T-helper 2 cell treated with Interferon-gamma antibody and Interleukin-4, amounts not matched to agents 5 μg/mL and 100 μg/mL, for 36 hours (primary cell): ENCODE results near the gene SEMA5A.

Experiments
- DNase-seq: peaks from one replicate; pipeline ENCODE4 v3.0.0; 2021; ENCODE audit warnings: low spot score
- H3K27ac Mint-ChIP-seq: one replicate; pipeline ENCODE4 v1.8.0; 2021; ENCODE audit warnings: mild to moderate bottlenecking, mixed read lengths
- H3K27me3 Mint-ChIP-seq: one replicate; pipeline ENCODE4 v1.8.0; 2021; ENCODE audit warnings: low read depth, mixed read lengths
- H3K36me3 Mint-ChIP-seq: one replicate; pipeline ENCODE4 v1.8.0; 2021; ENCODE audit warnings: low read depth, mixed read lengths
- H3K4me1 Mint-ChIP-seq: one replicate; pipeline ENCODE4 v1.8.0; 2021; ENCODE audit warnings: low read depth, mixed read lengths
- H3K4me3 Mint-ChIP-seq: one replicate; pipeline ENCODE4 v1.8.0; 2022; ENCODE audit warnings: mild to moderate bottlenecking, moderate library complexity, mixed read lengths
- H3K9me3 Mint-ChIP-seq: one replicate; pipeline ENCODE4 v1.8.0; 2021; ENCODE audit warnings: mixed read lengths

The SEMA5A gene

DNA sequence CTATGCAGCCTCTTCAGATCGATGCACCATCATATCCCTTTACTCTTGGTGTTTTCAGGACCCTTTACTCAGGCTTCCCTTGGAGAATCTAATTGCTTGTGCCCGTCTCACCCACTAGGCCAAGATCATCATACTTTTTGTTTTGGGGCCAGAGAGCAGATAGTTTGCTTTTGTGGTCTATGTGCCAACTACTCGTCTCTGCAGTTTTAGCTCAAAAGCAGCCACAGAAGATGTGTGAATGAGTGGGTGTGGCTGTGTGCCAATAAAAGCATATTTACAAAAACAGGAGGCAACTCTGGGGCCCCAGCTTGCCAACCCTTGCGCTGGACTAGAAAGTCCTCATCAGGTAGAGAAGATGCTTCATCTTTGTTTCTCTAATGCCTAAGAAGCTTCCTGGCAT, 216.8 kb downstream of the SEMA5A start:
- no peak for DNase-seq
- no peaks in the 10 kb centered on the region for H3K36me3 Mint-ChIP-seq
- H3K9me3 Mint-ChIP-seq = peaks cover 15% of the 10 kb centered on the region
- no peak overlapping the region for H3K27ac Mint-ChIP-seq
- H3K4me1 Mint-ChIP-seq = no peaks in the 10 kb centered on the region
- no peaks in the 10 kb centered on the region for H3K27me3 Mint-ChIP-seq
- no peak overlapping the region for H3K4me3 Mint-ChIP-seq

DNA sequence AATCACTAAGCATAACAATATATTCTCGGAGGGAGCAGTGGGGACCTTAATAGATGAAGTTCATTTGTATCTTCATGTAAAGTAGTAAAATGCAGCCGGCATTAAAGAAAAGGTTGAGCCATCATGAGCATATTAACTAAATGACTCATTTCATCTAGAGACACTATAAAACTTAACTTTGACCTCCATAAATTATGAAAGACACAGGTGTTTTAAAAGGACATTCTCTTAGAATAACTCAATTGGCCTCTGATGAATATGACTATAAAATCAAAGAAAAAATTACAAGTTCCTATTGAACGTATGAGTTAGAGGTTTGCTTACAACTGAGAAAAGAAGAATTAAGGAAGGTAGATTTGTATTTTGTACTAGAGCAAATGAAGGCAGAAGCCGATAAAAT, 220.3 kb downstream of the SEMA5A start:
- no peak overlapping the region for H3K4me3 Mint-ChIP-seq
- no peaks in the 10 kb centered on the region for H3K36me3 Mint-ChIP-seq
- no peaks in the 10 kb centered on the region for H3K4me1 Mint-ChIP-seq
- H3K9me3 Mint-ChIP-seq = peaks cover 15% of the 10 kb centered on the region
- no peaks in the 10 kb centered on the region for H3K27me3 Mint-ChIP-seq
- no peak for DNase-seq
- H3K27ac Mint-ChIP-seq = no peak overlapping the region

DNA sequence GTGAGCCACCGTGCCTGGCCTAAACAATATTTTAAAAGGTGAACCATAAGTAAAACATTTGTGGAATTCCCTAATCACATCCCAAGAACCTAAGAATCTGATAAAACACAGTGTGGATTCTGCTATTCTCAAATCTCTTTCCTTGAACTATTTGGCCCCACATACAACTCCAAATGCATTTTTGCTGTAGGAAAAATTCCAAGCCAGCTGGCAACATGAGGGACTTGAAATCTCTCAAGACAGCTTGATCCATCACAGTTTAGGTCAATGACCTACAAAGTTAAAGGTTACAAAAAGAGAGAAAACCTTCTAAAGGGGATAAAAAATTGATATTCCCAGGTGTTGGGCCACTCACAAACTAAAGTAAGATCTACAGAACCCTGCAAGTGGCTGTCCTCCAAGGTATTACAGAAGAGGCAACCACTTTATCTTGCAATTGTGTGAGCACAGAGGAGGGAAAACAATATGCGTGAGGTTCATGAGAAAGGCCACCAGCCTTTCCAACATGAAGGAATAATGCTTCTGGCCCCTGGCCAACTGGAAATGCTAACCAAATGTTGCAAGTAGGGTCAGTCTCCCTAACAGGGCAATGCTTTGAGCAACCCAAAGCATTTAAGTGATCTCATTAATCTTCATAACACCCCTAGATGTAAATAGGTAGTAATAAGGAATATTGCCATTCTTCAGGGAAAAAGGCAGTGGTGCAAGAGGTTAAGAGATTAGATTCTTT, 221.4 kb downstream of the SEMA5A start:
- no peak for DNase-seq
- Mint-ChIP-seq H3K4me1 (no peaks in the 10 kb centered on the region), H3K36me3 (no peaks in the 10 kb centered on the region)

DNA sequence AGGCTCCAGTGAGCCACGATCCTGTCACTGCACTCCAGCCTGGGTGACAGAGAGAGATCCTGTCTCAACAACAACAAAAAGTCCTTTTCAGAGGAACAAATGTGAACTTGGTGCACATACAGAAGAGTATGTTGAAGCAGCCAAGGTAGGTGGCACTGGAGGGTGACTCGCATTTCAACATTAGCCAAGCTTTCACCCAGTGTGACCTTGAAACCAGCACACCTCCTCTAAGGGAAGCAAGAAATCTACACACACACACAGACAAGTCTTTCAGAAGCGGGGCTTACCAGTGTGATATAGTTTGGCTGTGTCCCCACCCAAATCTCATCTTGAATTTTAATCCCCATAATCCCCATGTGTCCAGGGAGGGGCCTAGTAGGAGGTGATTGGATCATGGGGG, 225.2 kb downstream of the SEMA5A start:
- Mint-ChIP-seq H3K27me3 (no peaks in the 10 kb centered on the region), H3K36me3 (no peaks in the 10 kb centered on the region), H3K27ac (no peak overlapping the region), H3K4me1 (no peaks in the 10 kb centered on the region), H3K9me3 (peaks cover 4% of the 10 kb centered on the region), H3K4me3 (no peak overlapping the region)
- DNase-seq = no peak

More for the DNA sequence above, 221.4 kb downstream of the SEMA5A start:
- Mint-ChIP-seq H3K9me3 (peaks cover 12% of the 10 kb centered on the region), H3K27me3 (no peaks in the 10 kb centered on the region), H3K27ac (no peak overlapping the region), H3K4me3 (no peak overlapping the region)

DNA sequence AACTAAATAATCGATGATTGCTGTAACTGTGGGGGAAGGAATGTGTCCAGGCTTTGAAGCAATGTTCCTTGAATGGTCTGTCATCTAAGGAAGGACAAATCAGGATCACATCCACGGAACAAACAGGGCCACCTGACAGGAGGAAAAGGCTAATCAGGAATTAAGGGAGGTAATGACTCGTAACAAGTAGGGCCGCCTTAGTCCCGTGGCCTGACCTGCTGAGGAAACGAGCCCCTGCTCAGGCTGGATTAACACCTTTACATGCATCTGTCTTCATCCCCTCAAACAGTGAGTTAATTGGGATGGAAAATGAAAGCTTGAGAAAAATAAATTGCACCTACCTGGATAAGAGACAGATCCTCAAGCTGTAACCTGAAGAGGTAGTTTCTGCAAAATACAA, 227.8 kb downstream of the SEMA5A start:
- Mint-ChIP-seq H3K36me3 (no peaks in the 10 kb centered on the region), H3K4me1 (no peaks in the 10 kb centered on the region), H3K27ac (no peak overlapping the region)

DNA sequence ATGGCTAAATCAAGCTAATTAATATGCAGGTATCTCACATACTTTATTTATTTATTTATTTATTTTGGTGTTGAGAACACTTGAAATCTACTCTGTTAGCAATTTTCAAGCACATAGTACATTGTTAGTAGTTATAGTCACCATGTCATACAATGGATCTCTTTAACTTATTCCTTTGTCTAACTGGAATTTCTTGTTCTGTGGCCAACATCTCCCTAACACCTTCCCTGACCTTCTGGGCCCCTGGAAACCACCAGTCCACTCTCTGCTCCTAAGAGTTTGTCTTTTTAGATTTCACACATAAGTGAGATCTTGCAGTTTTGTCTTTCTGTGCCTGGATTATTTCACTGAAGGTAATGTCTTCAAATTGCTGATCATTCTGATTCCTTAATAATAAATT, 229.1 kb downstream of the SEMA5A start:
- H3K9me3 Mint-ChIP-seq = no peaks in the 10 kb centered on the region

More for the DNA sequence above, 227.8 kb downstream of the SEMA5A start:
- Mint-ChIP-seq H3K4me3 (no peak overlapping the region), H3K27me3 (no peaks in the 10 kb centered on the region), H3K9me3 (no peaks in the 10 kb centered on the region)
- no peak for DNase-seq

DNA sequence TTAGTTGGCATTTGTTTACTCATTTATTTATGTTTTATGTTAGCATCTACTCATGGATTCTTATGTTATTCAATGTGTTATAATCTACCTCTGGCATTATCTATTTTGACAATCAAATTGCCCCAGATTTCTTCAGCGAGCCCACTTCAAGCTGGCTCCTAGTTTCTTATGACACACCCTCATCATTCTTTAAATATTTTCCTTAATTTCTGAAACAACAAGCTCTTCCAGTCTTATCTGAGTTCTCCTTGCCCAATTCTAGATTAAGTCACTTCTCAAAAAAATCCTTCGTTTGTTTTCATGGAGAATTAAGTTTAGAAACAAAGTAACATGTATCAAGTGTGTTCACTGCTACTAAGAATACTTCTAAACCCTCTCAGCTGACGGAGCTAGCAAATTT, 229.8 kb downstream of the SEMA5A start:
- Mint-ChIP-seq H3K36me3 (no peaks in the 10 kb centered on the region), H3K9me3 (peaks cover 3% of the 10 kb centered on the region), H3K4me3 (no peak overlapping the region), H3K27me3 (no peaks in the 10 kb centered on the region), H3K27ac (no peak overlapping the region), H3K4me1 (no peaks in the 10 kb centered on the region)
- DNase-seq = no peak

More for the DNA sequence above, 229.1 kb downstream of the SEMA5A start:
- H3K27me3 Mint-ChIP-seq = no peaks in the 10 kb centered on the region
- no peak for DNase-seq
- H3K4me1 Mint-ChIP-seq = no peaks in the 10 kb centered on the region
- no peak overlapping the region for H3K27ac Mint-ChIP-seq
- no peak overlapping the region for H3K4me3 Mint-ChIP-seq
- H3K36me3 Mint-ChIP-seq = no peaks in the 10 kb centered on the region

DNA sequence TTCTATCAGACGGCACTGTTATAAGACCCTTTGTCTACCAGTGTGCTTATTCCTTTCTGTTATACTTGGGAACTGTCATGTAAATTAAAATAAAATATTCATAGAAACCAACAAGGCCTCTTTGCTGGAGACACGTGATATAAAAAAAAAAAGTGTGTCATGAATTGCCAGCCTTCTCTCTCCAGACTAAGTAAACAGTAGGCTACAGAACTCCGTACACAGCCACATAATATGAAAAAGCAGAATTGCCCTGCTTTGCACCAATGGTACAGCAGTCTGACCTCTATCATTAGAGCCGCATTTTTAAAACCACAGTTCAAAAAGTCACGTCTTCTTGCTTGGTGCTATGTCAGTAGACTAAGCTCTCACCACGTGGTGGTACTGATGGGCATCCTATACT, 231.3 kb downstream of the SEMA5A start:
- Mint-ChIP-seq H3K27me3 (no peaks in the 10 kb centered on the region), H3K27ac (no peak overlapping the region), H3K36me3 (no peaks in the 10 kb centered on the region), H3K4me3 (no peak overlapping the region), H3K9me3 (peaks cover 7% of the 10 kb centered on the region), H3K4me1 (no peaks in the 10 kb centered on the region)
- DNase-seq = no peak

DNA sequence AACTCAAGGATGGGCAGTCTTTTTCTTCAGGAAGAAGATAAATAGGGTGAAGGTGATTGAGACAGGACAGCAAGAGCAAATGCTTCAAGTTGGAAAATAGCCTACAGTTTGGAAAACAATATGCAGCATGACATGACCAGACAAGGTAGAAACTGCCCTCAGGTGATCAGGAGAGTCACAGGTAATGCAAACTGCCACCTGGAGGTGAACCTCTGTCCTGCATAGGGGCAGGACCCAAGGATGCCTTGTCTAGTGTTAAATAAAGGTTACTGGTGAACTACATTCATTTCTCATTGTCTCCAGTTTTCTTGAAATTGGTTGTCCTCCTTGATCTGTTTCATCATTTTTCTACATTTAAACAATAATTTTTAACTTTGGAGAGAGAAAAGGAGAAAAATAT, 232.1 kb downstream of the SEMA5A start:
- no peak for DNase-seq
- Mint-ChIP-seq H3K4me1 (no peaks in the 10 kb centered on the region), H3K9me3 (peaks cover 8% of the 10 kb centered on the region), H3K36me3 (no peaks in the 10 kb centered on the region), H3K27ac (no peak overlapping the region), H3K27me3 (no peaks in the 10 kb centered on the region), H3K4me3 (no peak overlapping the region)

GRCh38 chr5:9307150-9307549, 238.7 kb downstream of the SEMA5A start:
- Mint-ChIP-seq H3K27me3 (no peaks in the 10 kb centered on the region), H3K4me1 (no peaks in the 10 kb centered on the region), H3K36me3 (no peaks in the 10 kb centered on the region), H3K9me3 (peaks cover 8% of the 10 kb centered on the region), H3K4me3 (no peak overlapping the region), H3K27ac (no peak overlapping the region)
- no peak for DNase-seq

DNA sequence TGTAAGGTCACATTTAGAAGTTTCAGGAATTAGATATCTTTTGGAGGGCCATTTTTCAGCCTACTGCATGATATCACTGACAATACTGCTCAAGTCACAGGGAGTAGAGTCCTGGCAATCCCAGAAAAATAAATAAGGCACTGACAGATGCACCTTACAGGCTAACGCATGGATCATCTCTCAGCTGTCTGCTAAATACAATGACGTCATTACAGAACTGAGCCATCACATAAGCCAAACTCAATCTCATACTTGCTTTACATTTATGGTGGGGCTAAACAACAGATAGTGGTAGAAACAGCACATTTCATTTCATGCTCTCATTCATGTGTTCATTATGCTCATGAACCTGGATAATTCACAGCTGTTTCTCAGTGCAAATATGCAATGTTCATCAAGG, 243.7 kb downstream of the SEMA5A start:
- Mint-ChIP-seq H3K4me3 (no peak overlapping the region), H3K9me3 (no peaks in the 10 kb centered on the region), H3K36me3 (no peaks in the 10 kb centered on the region), H3K4me1 (no peaks in the 10 kb centered on the region), H3K27ac (no peak overlapping the region), H3K27me3 (no peaks in the 10 kb centered on the region)
- no peak for DNase-seq

GRCh38 chr5:9301200-9301599, 244.7 kb downstream of the SEMA5A start:
- DNase-seq = no peak
- no peak overlapping the region for H3K27ac Mint-ChIP-seq
- no peaks in the 10 kb centered on the region for H3K4me1 Mint-ChIP-seq
- H3K27me3 Mint-ChIP-seq = no peaks in the 10 kb centered on the region
- H3K4me3 Mint-ChIP-seq = no peak overlapping the region
- no peaks in the 10 kb centered on the region for H3K9me3 Mint-ChIP-seq
- no peaks in the 10 kb centered on the region for H3K36me3 Mint-ChIP-seq

GRCh38 chr5:9297134-9297533, 248.7 kb downstream of the SEMA5A start:
- H3K4me3 Mint-ChIP-seq = no peak overlapping the region
- H3K27me3 Mint-ChIP-seq = no peaks in the 10 kb centered on the region
- no peaks in the 10 kb centered on the region for H3K4me1 Mint-ChIP-seq
- no peak for DNase-seq
- no peak overlapping the region for H3K27ac Mint-ChIP-seq
- no peaks in the 10 kb centered on the region for H3K9me3 Mint-ChIP-seq
- no peaks in the 10 kb centered on the region for H3K36me3 Mint-ChIP-seq

- no peaks in the 10 kb centered on the region for H3K36me3 Mint-ChIP-seq
- H3K27me3 Mint-ChIP-seq = no peaks in the 10 kb centered on the region
- DNase-seq = no peak
- peaks cover 4% of the 10 kb centered on the region for H3K9me3 Mint-ChIP-seq
- H3K4me3 Mint-ChIP-seq = no peak overlapping the region
- H3K4me1 Mint-ChIP-seq = no peaks in the 10 kb centered on the region
- no peak overlapping the region for H3K27ac Mint-ChIP-seq
Observed at GRCh38 chr5:9295466-9295801, 250.4 kb downstream of the SEMA5A start.

- peaks cover 4% of the 10 kb centered on the region for H3K9me3 Mint-ChIP-seq
- no peak overlapping the region for H3K27ac Mint-ChIP-seq
- H3K4me1 Mint-ChIP-seq = no peaks in the 10 kb centered on the region
- no peak overlapping the region for H3K4me3 Mint-ChIP-seq
- H3K27me3 Mint-ChIP-seq = no peaks in the 10 kb centered on the region
- no peak for DNase-seq
- no peaks in the 10 kb centered on the region for H3K36me3 Mint-ChIP-seq
Observed at GRCh38 chr5:9294793-9295465, 250.9 kb downstream of the SEMA5A start.
